Testis (tissue), 3 donors: Measurements from ENCODE around the gene CDYL. TPM values are rescaled to one million over a fixed set of nuclear protein-coding genes. Genes with fewer than 3 reads are reported as not detected.

Experiments
- DNase-seq: peaks from one replicate; pipeline ENCODE4 v3.0.0-alpha.2; 2019
- H3K27ac ChIP-seq, 2 donors: fragments of 200-600 bp; sonication (generic); one replicate each; pipeline ENCODE4 v1.5.1; 2019
- H3K27me3 ChIP-seq: fragments of 200-600 bp; sonication (generic); one replicate; pipeline ENCODE4 v1.5.1; 2019
- H3K36me3 ChIP-seq: fragments of 200-600 bp; sonication (generic); one replicate; pipeline ENCODE4 v1.5.1; 2017; ENCODE audit warnings: low read depth; ENCODE audit errors: missing control alignments
- H3K4me1 ChIP-seq: fragments of 200-600 bp; sonication (generic); one replicate; pipeline ENCODE4 v1.5.1; 2019
- H3K4me3 ChIP-seq, 2 donors: fragments of 200-600 bp; sonication (generic); one replicate each; pipeline ENCODE4 v1.5.1; 2017 to 2019
- H3K9me3 ChIP-seq: fragments of 200-600 bp; sonication (generic); one replicate; pipeline ENCODE4 v1.5.1; 2017
- CTCF ChIP-seq, 3 experiments: fragments of 450-650 bp in 2 of 3; fragments of 200-600 bp in 1 of 3; sonication (generic) in 1 of 3; IDR thresholded peaks; one replicate each; pipeline ENCODE4 v1.5.1; 2016 to 2019; ENCODE audit warnings: antibody characterized with exemption in 3 of 3, mild to moderate bottlenecking in 2 of 3, moderate library complexity in 1 of 3
- POLR2A ChIP-seq: fragments of 450-650 bp; IDR thresholded peaks from one replicate; pipeline ENCODE4 v1.6.1; 2017; ENCODE audit warnings: antibody characterized with exemption, mild to moderate bottlenecking, moderate library complexity
- WGBS, 2 donors: methylation state at CpG; one replicate each; pipeline ENCODE4 v1.1.5; 2018; 5-methylcytosine and 5-hydroxymethylcytosine counted together
- intact Hi-C: fragments of 100-400 bp; cut with DNase I; formaldehyde crosslinking; loops from one replicate; pipeline ENCODE4 v1.15.1; 2023; ENCODE audit warnings: low total_unique reads
- polyA plus RNA-seq: library from polyadenylated mRNA; stranded (reverse); fragments of 350-450 nt; fragmentation: Illumina TruSeq; extraction: RNeasy Lipid Tissue Mini Kit (QIAGEN cat#74804); gene quantifications from one replicate; pipeline ENCODE4 v1.2.3, GENCODE V29; 2014; ENCODE audit warnings: low read depth, low replicate concordance; ENCODE audit not compliant: insufficient read depth
- total RNA-seq, 2 donors: library from RNA; depleted of rRNA; stranded (reverse); fragments of >200 nt; gene quantifications; one replicate each; pipeline ENCODE4 v1.2.3, GENCODE V29; 2016

The CDYL gene
- total and polyA plus RNA-seq, 3 donors from 2014 or later, result 26.8 to 72.8 (median 46.3) TPM

GRCh38 chr6:4950076-4950475, 173.9 kb downstream of the CDYL start:
- no peak for TF ChIP-seq CTCF (IDR thresholded peaks at IDR 0.05)
- no peak for TF ChIP-seq POLR2A
- H3K4me3 ChIP-seq, result no peak overlapping the region
- intact Hi-C loops, result no loop called here
- 90 to 97% methylated on average over 11 of the region's 11 CpGs for WGBS, 2 donors
- DNase-seq, result no peak
- no peaks in the 10 kb centered on the region for H3K36me3 ChIP-seq
- H3K27ac ChIP-seq, result no peak overlapping the region
- no peaks in the 10 kb centered on the region for H3K4me1 ChIP-seq
- H3K27me3 ChIP-seq, result no peaks in the 10 kb centered on the region
- H3K9me3 ChIP-seq, result no peaks in the 10 kb centered on the region

- H3K27ac ChIP-seq, result no peak overlapping the region
Measured at GRCh38 chr6:4950836-4951533, 174.8 kb downstream of the CDYL start.

GRCh38 chr6:4953440-4953839, 177.2 kb downstream of the CDYL start:
- no peak overlapping the region for H3K4me3 ChIP-seq
- TF ChIP-seq CTCF (IDR thresholded peaks at IDR 0.05) (no peak), POLR2A (no peak)
- WGBS, 2 donors, result 96% methylated on average over 12 of the region's 12 CpGs
- no peak overlapping the region for H3K27ac ChIP-seq
- no peaks in the 10 kb centered on the region for H3K4me1 ChIP-seq
- no peaks in the 10 kb centered on the region for H3K9me3 ChIP-seq
- intact Hi-C loops, result no loop called here
- H3K27me3 ChIP-seq, result no peaks in the 10 kb centered on the region
- H3K36me3 ChIP-seq, result no peaks in the 10 kb centered on the region
- no peak for DNase-seq

More at GRCh38 chr6:4950836-4951533, 174.8 kb downstream of the CDYL start:
- WGBS, 2 donors, result 89 to 90% methylated on average over 14 of the region's 14 CpGs
- intact Hi-C loops, result no loop called here
- H3K4me1 ChIP-seq, result no peaks in the 10 kb centered on the region
- H3K27me3 ChIP-seq, result no peaks in the 10 kb centered on the region
- no peak overlapping the region for H3K4me3 ChIP-seq
- no peak for TF ChIP-seq CTCF (IDR thresholded peaks at IDR 0.05)
- H3K9me3 ChIP-seq, result no peaks in the 10 kb centered on the region
- DNase-seq, result no peak
- no peaks in the 10 kb centered on the region for H3K36me3 ChIP-seq

GRCh38 chr6:4956625-4957024, 180.4 kb downstream of the CDYL start:
- DNase-seq, result no peak
- WGBS, 2 donors, result 84 to 92% methylated on average over 5 of the region's 5 CpGs
- TF ChIP-seq CTCF (IDR thresholded peaks at IDR 0.05) (no peak), POLR2A (no peak)
- intact Hi-C loops, result no loop called here
- no peaks in the 10 kb centered on the region for H3K36me3 ChIP-seq
- no peak overlapping the region for H3K4me3 ChIP-seq
- no peak overlapping the region for H3K27ac ChIP-seq
- no peaks in the 10 kb centered on the region for H3K4me1 ChIP-seq
- H3K27me3 ChIP-seq, result no peaks in the 10 kb centered on the region
- no peaks in the 10 kb centered on the region for H3K9me3 ChIP-seq
